ENCODE measurements around the gene BANP. TPM values are rescaled to one million over a fixed set of nuclear protein-coding genes. Genes with fewer than 3 reads are reported as not detected.

The BANP gene
- total and polyA plus RNA-seq, 2 experiments from 2014 or later = 22.8 to 23.8 TPM

- Histone ChIP-seq H3K4me3 (no peak overlapping the region), H3K27ac (no peak overlapping the region), H3K4me1 (ENCODE audit: insufficient read depth) (no peaks in the 10 kb centered on the region), H3K4me2 (no peak overlapping the region), H3K27me3 (no peaks in the 10 kb centered on the region), H4K20me1 (ENCODE audit: insufficient read depth, poor library complexity, severe bottlenecking) (no peaks in the 10 kb centered on the region), H2AFZ (no peak overlapping the region), H3K9me3 (ENCODE audit: low read depth) (no peaks in the 10 kb centered on the region), H3K36me3 (replicated peaks; ENCODE audit: insufficient read depth, low read depth) (no peaks in the 10 kb centered on the region), H3K9me2 (replicated peaks; ENCODE audit: insufficient read depth) (no peaks in the 10 kb centered on the region), H3K79me2 (no peaks in the 10 kb centered on the region)
- DNase-seq (ENCODE audit: low spot score) = no peak
- no peak for TF ChIP-seq EZH2phosphoT487 (IDR thresholded peaks at IDR 0.05; ENCODE audit: low read depth, severe bottlenecking, unreplicated experiment)
- TF ChIP-seq CTCF (IDR thresholded peaks at IDR 0.05; ENCODE audit: poor library complexity) = no peak
- TF ChIP-seq EZH2 (IDR thresholded peaks at IDR 0.05; ENCODE audit: borderline replicate concordance) = no peak
- 82% methylated on average over 26 of the region's 26 CpGs for WGBS (ENCODE audit: low lambda C conversion rate, missing lambda C conversion rate)
Observed at GRCh38 chr16:87924811-87925670, 26.2 kb upstream of the BANP start.

- WGBS (ENCODE audit: low lambda C conversion rate, missing lambda C conversion rate) = 87% methylated on average over 44 of the region's 44 CpGs
- no peak overlapping the region for H3K4me3 ChIP-seq
- H2AFZ ChIP-seq = no peak overlapping the region
- TF ChIP-seq CTCF (IDR thresholded peaks at IDR 0.05; ENCODE audit: poor library complexity) = no peak
- no peak for TF ChIP-seq EZH2phosphoT487 (IDR thresholded peaks at IDR 0.05; ENCODE audit: low read depth, severe bottlenecking, unreplicated experiment)
- no peak for TF ChIP-seq EZH2 (IDR thresholded peaks at IDR 0.05; ENCODE audit: borderline replicate concordance)
- H4K20me1 ChIP-seq (ENCODE audit: insufficient read depth, poor library complexity, severe bottlenecking) = no peaks in the 10 kb centered on the region
- no peaks in the 10 kb centered on the region for H3K27me3 ChIP-seq
- no peak overlapping the region for H3K4me2 ChIP-seq
- H3K9me2 ChIP-seq (replicated peaks; ENCODE audit: insufficient read depth) = no peaks in the 10 kb centered on the region
- no peaks in the 10 kb centered on the region for H3K4me1 ChIP-seq (ENCODE audit: insufficient read depth)
- no peaks in the 10 kb centered on the region for H3K9me3 ChIP-seq (ENCODE audit: low read depth)
- no peak for DNase-seq (ENCODE audit: low spot score)
- H3K27ac ChIP-seq = no peak overlapping the region
- H3K36me3 ChIP-seq (replicated peaks; ENCODE audit: insufficient read depth, low read depth) = no peaks in the 10 kb centered on the region
- no peaks in the 10 kb centered on the region for H3K79me2 ChIP-seq
Observed at GRCh38 chr16:87926246-87927194, 24.7 kb upstream of the BANP start.

GRCh38 chr16:87927195-87927562 lies 24.1 kb upstream of the BANP start:
- no peaks in the 10 kb centered on the region for H3K36me3 ChIP-seq (replicated peaks; ENCODE audit: insufficient read depth, low read depth)
- no peaks in the 10 kb centered on the region for H3K79me2 ChIP-seq
- H3K4me2 ChIP-seq = no peak overlapping the region
- TF ChIP-seq EZH2phosphoT487 (IDR thresholded peaks at IDR 0.05; ENCODE audit: low read depth, severe bottlenecking, unreplicated experiment) (no peak), EZH2 (IDR thresholded peaks at IDR 0.05; ENCODE audit: borderline replicate concordance) (no peak), CTCF (IDR thresholded peaks at IDR 0.05; ENCODE audit: poor library complexity) (no peak)
- H4K20me1 ChIP-seq (ENCODE audit: insufficient read depth, poor library complexity, severe bottlenecking) = no peaks in the 10 kb centered on the region
- no peaks in the 10 kb centered on the region for H3K9me3 ChIP-seq (ENCODE audit: low read depth)
- H2AFZ ChIP-seq = no peak overlapping the region
- H3K4me1 ChIP-seq (ENCODE audit: insufficient read depth) = no peaks in the 10 kb centered on the region
- no peaks in the 10 kb centered on the region for H3K9me2 ChIP-seq (replicated peaks; ENCODE audit: insufficient read depth)
- no peak overlapping the region for H3K4me3 ChIP-seq
- no peaks in the 10 kb centered on the region for H3K27me3 ChIP-seq
- H3K27ac ChIP-seq = no peak overlapping the region
- WGBS (ENCODE audit: low lambda C conversion rate, missing lambda C conversion rate) = 36% methylated on average over 2 of the region's 4 CpGs
- no peak for DNase-seq (ENCODE audit: low spot score)
